Left lung (tissue), 10 donors: ENCODE measurements around the gene TENM4. TPM values are rescaled to one million over a fixed set of nuclear protein-coding genes. Genes with fewer than 3 reads are reported as not detected.

ENCODE experiments used
- ATAC-seq: fragments of 200-7000 bp; cut with Tn5 transposase; one replicate; pipeline ENCODE4 v1.9.1; 2020; ENCODE audit warnings: moderate library complexity
- DNase-seq, 4 donors: peaks; one replicate each; pipeline ENCODE4 v3.0.0-alpha.2; 2013 to 2020
- H3K27ac ChIP-seq, 2 donors: fragments of 200-600 bp; sonication (generic) in 1 of 2; one replicate each; pipeline versions ENCODE4 v1.5.0 to v1.8.0; 2020 to 2021
- H3K27me3 ChIP-seq, 2 donors: fragments of 200-600 bp; sonication (generic) in 1 of 2; one replicate each; pipeline versions ENCODE4 v1.5.0 to v1.8.0; 2020 to 2021
- H3K36me3 ChIP-seq, 2 donors: fragments of 200-600 bp; sonication (generic) in 1 of 2; one replicate each; pipeline versions ENCODE4 v1.5.0 to v1.8.0; 2020 to 2021
- H3K4me1 ChIP-seq, 2 donors: fragments of 200-600 bp; one replicate each; pipeline ENCODE4 v1.8.0; 2021
- H3K4me3 ChIP-seq, 2 donors: fragments of 200-600 bp; sonication (generic) in 1 of 2; one replicate each; pipeline versions ENCODE4 v1.5.0 to v1.8.0; 2020 to 2021; ENCODE audit warnings: mild to moderate bottlenecking in 1 of 2
- H3K9me3 ChIP-seq, 2 donors: fragments of 200-600 bp; sonication (generic) in 1 of 2; one replicate each; pipeline versions ENCODE4 v1.5.0 to v1.8.0; 2020 to 2021
- intact Hi-C, 2 donors: fragments of 100-400 bp; cut with DNase I; formaldehyde crosslinking; loops; one replicate each; pipeline versions ENCODE4 v1.11.2 to v1.14.2; 2022
- polyA plus RNA-seq, 6 donors: library from polyadenylated mRNA; unstranded; fragments of 120-200 nt; gene quantifications; one replicate each; pipeline ENCODE4 v1.2.1, GENCODE V29; 2013; ENCODE audit not compliant: insufficient read length in 6 of 6
- total RNA-seq, 2 donors: library from RNA; stranded (reverse); fragmentation: NEBNext Ultra II Directional; extraction: Animal tissue kit (Norgen Biotek cat#: 25700); gene quantifications; one replicate each; pipeline ENCODE4 v1.2.1, GENCODE V29; 2021
- TF ChIP-seq, protein P1 (sequence below), 2 donors: fragments of 200-600 bp; sonication (generic) in 1 of 2; IDR thresholded peaks; one replicate each; pipeline versions ENCODE4 v1.5.0 to v1.8.0; 2021; ENCODE audit warnings: antibody characterized with exemption in 2 of 2
- donor health status: DM: no; HTN: yes; CAD: no.
- donor health status: DM: no; HTN: no; CAD: no.

TENM4 gene
- total and polyA plus RNA-seq, 8 donors, result 3.4 to 7.1 (median 5.2) TPM

DNA sequence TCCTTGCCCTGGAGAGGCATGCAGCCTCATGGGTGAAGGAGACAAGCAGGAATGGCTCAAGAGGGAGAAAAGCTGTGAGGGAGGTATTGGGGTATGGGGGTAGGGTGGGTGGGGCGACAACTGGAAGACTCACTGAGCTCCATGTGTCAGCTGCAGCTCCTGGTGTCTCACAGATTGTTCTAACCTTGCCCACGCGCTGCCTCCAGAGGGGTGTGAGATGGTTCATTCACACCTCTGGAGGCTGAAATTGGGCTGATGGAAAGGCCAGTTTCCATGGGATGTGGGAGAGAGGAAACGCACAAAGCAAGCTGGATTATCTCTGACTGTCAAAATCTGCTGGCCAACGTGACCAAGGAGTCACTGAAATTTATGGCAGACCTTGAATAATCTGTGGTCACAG, 465.7 kb downstream of the TENM4 start:
- Histone ChIP-seq H3K36me3 (no peaks in the 10 kb centered on the region), H3K27ac (no peak overlapping the region), H3K4me3 (no peak overlapping the region), H3K9me3 (peaks cover 0 to 5% of the 10 kb centered on the region in 2 donors), H3K4me1 (no peaks in the 10 kb centered on the region), H3K27me3 (no peaks in the 10 kb centered on the region)
- no peak for DNase-seq
- TF ChIP-seq, protein P1, sequence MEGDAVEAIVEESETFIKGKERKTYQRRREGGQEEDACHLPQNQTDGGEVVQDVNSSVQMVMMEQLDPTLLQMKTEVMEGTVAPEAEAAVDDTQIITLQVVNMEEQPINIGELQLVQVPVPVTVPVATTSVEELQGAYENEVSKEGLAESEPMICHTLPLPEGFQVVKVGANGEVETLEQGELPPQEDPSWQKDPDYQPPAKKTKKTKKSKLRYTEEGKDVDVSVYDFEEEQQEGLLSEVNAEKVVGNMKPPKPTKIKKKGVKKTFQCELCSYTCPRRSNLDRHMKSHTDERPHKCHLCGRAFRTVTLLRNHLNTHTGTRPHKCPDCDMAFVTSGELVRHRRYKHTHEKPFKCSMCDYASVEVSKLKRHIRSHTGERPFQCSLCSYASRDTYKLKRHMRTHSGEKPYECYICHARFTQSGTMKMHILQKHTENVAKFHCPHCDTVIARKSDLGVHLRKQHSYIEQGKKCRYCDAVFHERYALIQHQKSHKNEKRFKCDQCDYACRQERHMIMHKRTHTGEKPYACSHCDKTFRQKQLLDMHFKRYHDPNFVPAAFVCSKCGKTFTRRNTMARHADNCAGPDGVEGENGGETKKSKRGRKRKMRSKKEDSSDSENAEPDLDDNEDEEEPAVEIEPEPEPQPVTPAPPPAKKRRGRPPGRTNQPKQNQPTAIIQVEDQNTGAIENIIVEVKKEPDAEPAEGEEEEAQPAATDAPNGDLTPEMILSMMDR (IDR thresholded peaks at IDR 0.05), result no peak
- intact Hi-C loops, result no loop called here
- ATAC-seq, result no peak

DNA sequence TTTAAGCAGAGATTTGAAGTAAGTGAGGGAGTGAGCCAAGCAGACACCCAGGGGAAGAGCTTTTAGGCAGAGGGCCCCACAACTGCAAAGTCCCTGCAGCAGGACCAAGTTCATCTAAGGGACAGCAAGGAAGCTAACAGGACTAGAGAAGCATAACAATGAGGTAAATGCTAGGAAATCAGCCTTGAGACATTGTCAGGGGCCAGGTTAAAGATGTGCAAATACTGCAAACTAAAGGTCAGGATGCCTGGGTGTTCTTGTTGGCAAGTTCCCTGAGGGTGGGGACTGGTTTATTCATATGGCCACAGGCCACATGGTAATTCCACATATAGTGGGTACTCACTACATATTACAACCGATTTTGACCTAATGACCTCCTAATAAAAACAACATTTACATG, 467.0 kb downstream of the TENM4 start:
- DNase-seq (no peak), ATAC-seq (no peak)
- H3K4me1 ChIP-seq, result no peaks in the 10 kb centered on the region

DNA sequence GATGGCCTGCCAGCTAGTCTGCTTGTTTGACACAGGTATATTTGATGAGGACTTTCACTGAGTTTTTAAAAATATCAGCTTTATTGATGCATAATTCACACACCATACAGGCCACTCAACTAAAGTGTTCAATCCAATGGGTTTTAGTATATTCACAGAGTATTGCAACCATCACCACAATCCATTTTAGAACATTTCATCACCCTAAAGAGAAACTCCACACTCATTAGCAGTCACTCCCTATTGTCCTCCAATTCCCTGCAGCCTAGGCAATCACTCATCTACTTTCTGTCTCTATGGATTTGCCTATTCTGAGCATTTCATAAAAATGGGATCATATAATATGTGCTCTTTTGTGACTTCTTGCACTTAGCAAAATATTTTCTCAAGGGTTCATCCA, 468.2 kb downstream of the TENM4 start:
- Histone ChIP-seq H3K36me3 (no peaks in the 10 kb centered on the region), H3K27ac (no peak overlapping the region), H3K4me3 (no peak overlapping the region), H3K9me3 (peaks cover 0 to under 1% of the 10 kb centered on the region in 2 donors), H3K27me3 (no peaks in the 10 kb centered on the region), H3K4me1 (no peaks in the 10 kb centered on the region)
- DNase-seq (no peak), ATAC-seq (no peak)
- intact Hi-C loops, result no loop called here
- TF ChIP-seq, protein P1 (IDR thresholded peaks at IDR 0.05), result no peak

More for the DNA sequence above, 467.0 kb downstream of the TENM4 start:
- TF ChIP-seq, protein P1 (IDR thresholded peaks at IDR 0.05), result no peak
- Histone ChIP-seq H3K27ac (no peak overlapping the region), H3K27me3 (no peaks in the 10 kb centered on the region), H3K36me3 (no peaks in the 10 kb centered on the region), H3K4me3 (no peak overlapping the region), H3K9me3 (peaks cover 0 to 5% of the 10 kb centered on the region in 2 donors)
- intact Hi-C loops, result no loop called here

DNA sequence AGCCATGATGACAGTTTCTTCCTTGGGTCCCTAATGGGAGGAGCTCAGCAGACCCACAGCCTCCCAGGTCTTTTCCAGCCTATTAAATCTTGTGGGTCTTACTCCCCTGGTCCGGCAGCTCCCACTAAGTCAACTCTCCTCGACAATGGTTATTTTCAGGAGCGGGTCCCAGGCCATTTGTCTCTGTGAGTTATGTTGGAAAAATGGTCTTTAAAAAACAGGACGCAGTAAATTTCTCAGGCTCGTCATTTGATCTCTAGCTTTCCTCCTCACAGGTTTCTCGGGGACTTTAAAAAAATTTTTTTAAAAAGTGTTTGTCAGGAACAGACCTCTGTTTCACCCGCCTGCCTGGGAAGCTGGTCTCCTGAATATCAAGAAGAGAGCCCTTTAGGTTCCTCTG, 468.7 kb downstream of the TENM4 start:
- intact Hi-C loops, result no loop called here
- ATAC-seq (no peak), DNase-seq (no peak)
- H3K9me3 ChIP-seq, result no peaks in the 10 kb centered on the region
- no peak overlapping the region for H3K27ac ChIP-seq
- no peaks in the 10 kb centered on the region for H3K4me1 ChIP-seq
- no peak overlapping the region for H3K4me3 ChIP-seq
- TF ChIP-seq, protein P1 (IDR thresholded peaks at IDR 0.05), result no peak
- no peaks in the 10 kb centered on the region for H3K36me3 ChIP-seq
- H3K27me3 ChIP-seq, result no peaks in the 10 kb centered on the region

DNA sequence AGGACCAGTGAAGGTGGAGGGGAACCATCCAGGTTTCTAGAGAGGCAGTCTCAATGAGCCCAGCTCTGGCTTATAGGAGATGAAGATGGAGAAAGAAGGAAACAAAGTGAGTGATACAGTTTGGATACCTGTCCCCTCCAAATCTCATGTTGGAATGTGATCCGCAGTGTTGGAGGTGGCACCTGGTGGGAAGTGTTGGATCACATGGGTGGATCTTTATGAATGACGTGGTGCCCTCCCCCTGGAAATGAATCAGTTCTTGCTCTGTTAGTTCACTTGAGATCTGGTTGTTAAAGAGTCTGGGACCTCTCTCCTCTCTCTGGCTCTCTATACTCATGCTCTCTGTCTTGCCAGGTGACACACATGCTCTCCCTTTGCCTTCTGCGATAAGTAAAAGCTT, 473.0 kb downstream of the TENM4 start:
- Histone ChIP-seq H3K4me3 (no peak overlapping the region), H3K4me1 (no peaks in the 10 kb centered on the region), H3K36me3 (no peaks in the 10 kb centered on the region), H3K27ac (no peak overlapping the region), H3K9me3 (no peaks in the 10 kb centered on the region), H3K27me3 (peaks cover 0 to 19% of the 10 kb centered on the region in 2 donors)
- no peak for ATAC-seq
- intact Hi-C loops, result no loop called here
- no peak for DNase-seq
- TF ChIP-seq, protein P1 (IDR thresholded peaks at IDR 0.05), result no peak
